Endothelial cell of umbilical vein (primary cell): ENCODE results near the gene VIPAS39.

ENCODE experiments used
- CTCF ChIP-seq, 2 donors: IDR thresholded peaks; 1 replicate in 1 of 2; 2 replicates in 1 of 2; pipeline ENCODE4 v1.5.1; 2011; ENCODE audit warnings: low read length in 2 of 2, mild to moderate bottlenecking in 2 of 2, moderate library complexity in 2 of 2, control low read depth in 1 of 2, inconsistent platforms in 1 of 2, low read depth in 1 of 2; ENCODE audit not compliant: insufficient read depth in 1 of 2; ENCODE audit errors: extremely low read depth in 1 of 2
- EZH2 ChIP-seq: IDR thresholded peaks from 2 replicates; pipeline ENCODE4 v1.6.1; 2012; ENCODE audit warnings: borderline replicate concordance, low read depth, mild to moderate bottlenecking, moderate library complexity, low read length, inconsistent platforms; ENCODE audit not compliant: severe bottlenecking
- FOS ChIP-seq: IDR thresholded peaks from 2 replicates; pipeline ENCODE4 v1.6.1; 2011; ENCODE audit warnings: mild to moderate bottlenecking, low read length, moderate library complexity, borderline replicate concordance; ENCODE audit not compliant: insufficient read depth
- GATA2 ChIP-seq: IDR thresholded peaks from 2 replicates; pipeline ENCODE4 v1.7.0; 2011; ENCODE audit warnings: low read depth, mild to moderate bottlenecking, moderate library complexity, mixed read lengths, low read length; ENCODE audit not compliant: insufficient read length, insufficient read depth
- MAX ChIP-seq: IDR thresholded peaks from 2 replicates; pipeline ENCODE4 v1.6.1; 2011; ENCODE audit not compliant: insufficient read depth, insufficient read length
- MYC ChIP-seq: IDR thresholded peaks from one replicate; pipeline ENCODE4 v1.6.1; 2011; ENCODE audit warnings: mild to moderate bottlenecking, low read depth, low read length
- POLR2A ChIP-seq: IDR thresholded peaks from 2 replicates; pipeline ENCODE4 v1.6.1; 2012; ENCODE audit warnings: low read depth, mild to moderate bottlenecking, control low read depth, low read length
- POLR2AphosphoS5 ChIP-seq: IDR thresholded peaks from 2 replicates; pipeline ENCODE4 v1.6.1; 2012; ENCODE audit warnings: low read depth, mild to moderate bottlenecking, control low read depth, low read length, moderate library complexity; ENCODE audit not compliant: insufficient read depth

DNA sequence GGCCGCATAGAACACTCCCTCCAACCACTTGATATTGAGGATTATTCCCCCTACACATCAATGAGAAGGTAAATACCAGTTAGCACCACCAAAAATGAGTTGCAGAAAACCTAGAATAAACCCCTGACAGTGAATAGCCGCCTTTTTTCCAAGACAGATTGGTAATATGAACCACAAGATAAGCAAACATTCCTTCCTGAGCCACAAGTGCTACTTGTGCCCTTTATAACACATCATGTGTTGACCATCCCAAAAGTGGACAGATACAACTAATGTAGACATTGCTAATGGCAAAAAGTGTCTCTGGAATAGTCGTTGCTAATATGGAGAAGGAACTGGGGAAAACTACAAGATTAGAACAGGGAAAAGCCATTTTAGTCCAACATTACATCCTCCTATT, 51.3 kb downstream of the VIPAS39 start:
- TF ChIP-seq POLR2A (no peak), CTCF (IDR thresholded peaks at IDR 0.05; ENCODE audit: extremely low read depth in 1 of 2, insufficient read depth in 1 of 2, low read depth in 1 of 2, low read length in 2 of 2) (no peak), POLR2AphosphoS5 (no peak), EZH2 (no peak), GATA2 (no peak), FOS (no peak), MAX (no peak), MYC (no peak)
